Smooth muscle cell (in vitro differentiated cells): Measurements from ENCODE around the gene HNMT. TPM values are rescaled to one million over a fixed set of nuclear protein-coding genes. Genes with fewer than 3 reads are reported as not detected.

Experiments
- DNase-seq: peaks from one replicate; lab custom pipeline; 2025; ENCODE audit not compliant: unreplicated experiment; lab: John Stamatoyannopoulos, UW
- H2AFZ ChIP-seq: fragments of 200-600 bp; sonication (generic); 2 replicates; pipeline ENCODE4 v1.6.0; 2016; ENCODE audit warnings: antibody characterized with exemption, low read depth, mild to moderate bottlenecking
- H3F3A ChIP-seq: fragments of 200-600 bp; sonication (generic); 2 replicates; pipeline ENCODE4 v1.6.0; 2017; ENCODE audit warnings: antibody characterized with exemption, low read depth
- H3K27ac ChIP-seq: fragments of 200-600 bp; sonication (generic); 2 replicates; pipeline ENCODE4 v1.5.1; 2016; ENCODE audit warnings: low read depth, mild to moderate bottlenecking
- H3K27me3 ChIP-seq: fragments of 200-600 bp; sonication (generic); 2 replicates; pipeline ENCODE4 v1.6.1; 2016; ENCODE audit warnings: low read depth, mild to moderate bottlenecking
- H3K36me3 ChIP-seq: fragments of 200-600 bp; sonication (generic); 2 replicates; pipeline ENCODE4 v1.5.1; 2016; ENCODE audit warnings: low read depth
- H3K4me1 ChIP-seq: fragments of 200-600 bp; sonication (generic); 2 replicates; pipeline ENCODE4 v1.5.1; 2016; ENCODE audit warnings: low read depth
- H3K4me2 ChIP-seq: fragments of 200-600 bp; sonication (generic); 2 replicates; pipeline ENCODE4 v1.6.0; 2016; ENCODE audit warnings: mild to moderate bottlenecking
- H3K4me3 ChIP-seq: fragments of 200-600 bp; sonication (generic); 2 replicates; pipeline ENCODE4 v1.5.1; 2016; ENCODE audit warnings: mild to moderate bottlenecking
- H3K79me2 ChIP-seq: fragments of 200-600 bp; sonication (generic); 2 replicates; pipeline ENCODE4 v1.6.0; 2016; ENCODE audit warnings: low read depth, mild to moderate bottlenecking
- H3K9ac ChIP-seq: fragments of 200-600 bp; sonication (generic); 2 replicates; pipeline ENCODE4 v1.6.0; 2016; ENCODE audit warnings: low read depth
- H3K9me3 ChIP-seq: fragments of 200-600 bp; sonication (generic); replicated peaks from 2 replicates; pipeline ENCODE4 v1.5.1; 2016; ENCODE audit warnings: low read depth
- H4K20me1 ChIP-seq: fragments of 200-600 bp; sonication (generic); 2 replicates; pipeline ENCODE4 v1.6.0; 2016; ENCODE audit warnings: low read depth
- WGBS: methylation state at CpG from one replicate; pipeline ENCODE4 v1.1.7; 2016; ENCODE audit warnings: low lambda C conversion rate; 5-methylcytosine and 5-hydroxymethylcytosine counted together
- polyA plus RNA-seq: library from polyadenylated mRNA; unstranded; fragments of >200 nt; fragmentation: Nextera tagmentation; extraction: Ambion mirVana; gene quantifications from 2 replicates; pipeline ENCODE4 v1.2.1, GENCODE V29; 2016
- total RNA-seq: library from RNA; depleted of rRNA; stranded (reverse); fragments of >200 nt; gene quantifications from 2 replicates; pipeline ENCODE4 v1.2.3, GENCODE V29; 2014
- TF ChIP-seq, protein P1 (sequence below): fragments of 200-600 bp; sonication (generic); IDR thresholded peaks from 2 replicates; pipeline ENCODE4 v1.5.1; 2017; ENCODE audit warnings: borderline replicate concordance, mild to moderate bottlenecking, antibody characterized with exemption; ENCODE audit not compliant: insufficient read depth, poor library complexity, severe bottlenecking

Gene HNMT
- total and polyA plus RNA-seq, 2 experiments from 2014 or later = 3.6 to 9.6 TPM

DNA sequence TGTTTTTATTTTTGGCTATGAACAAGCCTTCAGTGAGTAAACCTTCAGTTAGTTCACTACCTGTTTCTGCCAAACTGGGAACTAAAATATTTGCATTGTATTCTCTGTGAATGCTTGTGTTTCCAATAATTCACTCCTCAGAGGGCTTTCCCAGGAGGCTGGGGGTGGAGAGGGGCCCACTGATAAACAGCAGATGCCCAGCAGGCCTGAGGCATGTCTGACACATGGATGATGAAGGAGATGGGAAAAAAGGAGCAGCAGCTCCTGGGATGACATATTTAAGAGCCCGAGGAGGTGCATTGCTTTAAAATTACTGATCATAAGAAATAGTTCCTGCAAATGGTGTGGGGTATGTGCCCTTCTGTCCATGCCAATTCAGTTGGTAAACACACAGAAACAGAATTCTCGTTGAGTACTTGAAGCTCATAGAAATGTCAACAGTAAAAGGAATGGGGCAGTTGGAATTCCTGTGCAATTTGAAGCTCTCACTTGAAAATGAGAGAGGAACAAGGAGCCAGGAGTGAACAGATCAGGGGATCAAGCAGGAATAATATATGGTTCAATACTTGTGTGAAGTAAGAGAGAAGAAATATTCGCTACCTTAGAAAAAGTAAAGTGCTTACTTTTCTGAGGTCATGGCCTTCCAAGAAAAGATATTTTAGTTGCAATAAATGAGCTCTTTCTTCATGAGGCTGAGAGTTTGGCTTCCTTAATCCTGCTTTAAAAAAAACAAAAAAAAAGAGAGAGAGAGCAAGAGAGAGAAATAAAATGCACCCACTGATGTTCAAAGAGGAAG lies 22.0 kb upstream of the HNMT start:
- no peaks in the 10 kb centered on the region for H3K79me2 ChIP-seq
- no peak overlapping the region for H3K4me3 ChIP-seq
- H3K27ac ChIP-seq = no peak overlapping the region
- WGBS = 48% methylated on average over 3 of the region's 3 CpGs
- no peak overlapping the region for H3K4me2 ChIP-seq
- H3K9me3 ChIP-seq = no peaks in the 10 kb centered on the region
- no peak overlapping the region for H3K9ac ChIP-seq
- DNase-seq = no peak
- no peaks in the 10 kb centered on the region for H4K20me1 ChIP-seq
- no peaks in the 10 kb centered on the region for H3K36me3 ChIP-seq
- TF ChIP-seq, protein P1, sequence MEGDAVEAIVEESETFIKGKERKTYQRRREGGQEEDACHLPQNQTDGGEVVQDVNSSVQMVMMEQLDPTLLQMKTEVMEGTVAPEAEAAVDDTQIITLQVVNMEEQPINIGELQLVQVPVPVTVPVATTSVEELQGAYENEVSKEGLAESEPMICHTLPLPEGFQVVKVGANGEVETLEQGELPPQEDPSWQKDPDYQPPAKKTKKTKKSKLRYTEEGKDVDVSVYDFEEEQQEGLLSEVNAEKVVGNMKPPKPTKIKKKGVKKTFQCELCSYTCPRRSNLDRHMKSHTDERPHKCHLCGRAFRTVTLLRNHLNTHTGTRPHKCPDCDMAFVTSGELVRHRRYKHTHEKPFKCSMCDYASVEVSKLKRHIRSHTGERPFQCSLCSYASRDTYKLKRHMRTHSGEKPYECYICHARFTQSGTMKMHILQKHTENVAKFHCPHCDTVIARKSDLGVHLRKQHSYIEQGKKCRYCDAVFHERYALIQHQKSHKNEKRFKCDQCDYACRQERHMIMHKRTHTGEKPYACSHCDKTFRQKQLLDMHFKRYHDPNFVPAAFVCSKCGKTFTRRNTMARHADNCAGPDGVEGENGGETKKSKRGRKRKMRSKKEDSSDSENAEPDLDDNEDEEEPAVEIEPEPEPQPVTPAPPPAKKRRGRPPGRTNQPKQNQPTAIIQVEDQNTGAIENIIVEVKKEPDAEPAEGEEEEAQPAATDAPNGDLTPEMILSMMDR = no peak
- no peaks in the 10 kb centered on the region for H3K4me1 ChIP-seq
- H2AFZ ChIP-seq = no peak overlapping the region
- H3F3A ChIP-seq = peaks cover 16% of the 10 kb centered on the region
- no peaks in the 10 kb centered on the region for H3K27me3 ChIP-seq

DNA sequence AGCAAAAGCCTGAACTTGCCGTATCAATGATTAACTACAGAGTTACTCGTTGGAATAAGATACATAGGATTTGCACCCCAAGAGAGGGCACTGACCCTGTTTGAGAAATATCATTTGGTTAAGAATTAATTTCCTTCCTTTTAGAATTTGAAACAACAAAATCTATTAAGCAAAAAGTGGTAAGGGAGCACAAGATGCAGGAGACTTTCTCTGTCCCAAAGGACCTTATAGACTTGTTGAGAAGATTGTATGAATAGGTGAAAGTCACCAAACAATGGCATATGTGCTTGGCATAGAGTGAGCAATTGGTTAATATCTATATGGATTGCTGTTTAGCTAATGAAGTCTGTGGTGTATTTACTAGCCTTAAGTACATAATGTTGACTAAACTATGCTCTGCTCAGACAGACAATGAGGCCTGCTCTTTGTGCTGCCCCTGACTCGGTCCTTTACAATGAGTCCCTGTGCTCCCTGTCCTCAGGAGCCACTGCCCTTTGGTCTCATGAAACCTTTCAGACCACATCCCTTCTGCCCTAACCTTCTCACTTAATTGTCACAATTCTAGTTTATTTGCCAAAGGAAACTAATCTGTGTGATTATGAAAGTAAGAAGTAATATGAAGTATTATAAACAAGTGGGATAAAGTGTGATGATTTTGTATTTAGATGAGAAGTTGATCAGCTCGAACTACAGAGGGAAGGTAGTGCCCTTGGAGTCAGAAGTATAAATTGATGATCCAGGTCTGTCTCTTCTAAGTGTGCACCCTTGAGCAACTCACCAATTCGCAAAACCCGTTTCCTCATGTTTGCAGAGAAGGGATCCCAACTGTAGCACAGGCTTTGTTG lies 21.2 kb upstream of the HNMT start:
- Histone ChIP-seq H2AFZ (no peak overlapping the region), H3F3A (peaks cover 16% of the 10 kb centered on the region), H3K27ac (no peak overlapping the region), H3K4me2 (no peak overlapping the region), H3K4me3 (no peak overlapping the region), H3K4me1 (no peaks in the 10 kb centered on the region), H4K20me1 (no peaks in the 10 kb centered on the region), H3K9me3 (no peaks in the 10 kb centered on the region), H3K27me3 (no peaks in the 10 kb centered on the region), H3K9ac (no peak overlapping the region), H3K36me3 (no peaks in the 10 kb centered on the region), H3K79me2 (no peaks in the 10 kb centered on the region)
- WGBS = 80% methylated on average over 6 of the region's 6 CpGs
- TF ChIP-seq, protein P1 = no peak
- DNase-seq = no peak

DNA sequence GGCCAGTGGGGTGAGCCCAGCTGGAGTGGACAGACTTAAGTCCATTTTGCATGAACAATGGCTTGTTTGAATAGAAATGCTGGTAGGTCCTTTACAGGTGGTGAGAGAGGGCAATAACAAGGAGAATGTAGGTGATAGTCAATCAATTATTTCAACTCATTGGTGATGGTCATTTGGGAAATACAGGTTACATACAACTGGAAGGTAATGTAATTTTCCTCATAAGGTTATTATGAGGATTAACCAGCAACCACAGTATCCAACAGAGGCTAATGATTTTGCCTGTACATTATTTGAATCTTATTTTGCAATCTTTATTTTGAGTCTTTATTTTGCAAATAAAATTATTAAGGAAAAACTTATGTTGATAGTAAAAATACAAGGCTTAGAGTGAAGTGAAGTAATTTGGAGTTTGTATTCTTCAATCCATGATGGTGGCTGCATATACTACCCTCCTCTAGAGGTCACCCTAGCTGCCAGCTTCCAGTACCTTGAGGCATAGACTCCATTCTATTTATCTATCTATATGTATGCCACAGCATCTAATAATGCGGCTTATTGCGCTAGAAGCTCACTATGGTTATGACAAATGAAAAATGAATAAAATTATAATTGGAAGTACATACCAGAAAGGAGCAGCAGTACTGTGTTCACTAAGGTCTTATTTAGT lies 20.5 kb upstream of the HNMT start:
- no peak for DNase-seq
- Histone ChIP-seq H3K79me2 (no peaks in the 10 kb centered on the region), H3K4me2 (no peak overlapping the region), H4K20me1 (no peaks in the 10 kb centered on the region), H3K27ac (no peak overlapping the region), H3K9ac (no peak overlapping the region), H3K9me3 (no peaks in the 10 kb centered on the region), H3K4me1 (no peaks in the 10 kb centered on the region), H3K27me3 (no peaks in the 10 kb centered on the region), H3F3A (peaks cover 16% of the 10 kb centered on the region), H3K36me3 (no peaks in the 10 kb centered on the region), H2AFZ (no peak overlapping the region), H3K4me3 (no peak overlapping the region)
- WGBS = 96% methylated on average over 2 of the region's 2 CpGs
- TF ChIP-seq, protein P1 = no peak
